Keratinocyte (primary cell): ENCODE measurements around the gene PGAM5.
"Not testable (repeated sequence)": the region's sequence is repeated elsewhere in the genome, so short reads cannot be mapped to it uniquely, and the experiment has no call there.

Experiments used
- EZH2 ChIP-seq: IDR thresholded peaks from one replicate; pipeline ENCODE4 v1.6.1; 2012; ENCODE audit warnings: inconsistent platforms, mild to moderate bottlenecking, low read length, moderate library complexity
- TF ChIP-seq, protein P1 (sequence below), 3 experiments: IDR thresholded peaks in 1 of 3; conservative IDR thresholded peaks in 1 of 3; optimal IDR thresholded peaks in 1 of 3; 2 replicates in 2 of 3; 3 replicates in 1 of 3; pipeline versions ENCODE3 to v1.5.1; 2011; ENCODE audit warnings: low read length in 3 of 3, mild to moderate bottlenecking in 3 of 3, moderate library complexity in 2 of 3, control low read depth in 1 of 3, inconsistent platforms in 1 of 3; ENCODE audit not compliant: insufficient read depth in 2 of 3; ENCODE audit errors: extremely low read depth in 1 of 3

DNA sequence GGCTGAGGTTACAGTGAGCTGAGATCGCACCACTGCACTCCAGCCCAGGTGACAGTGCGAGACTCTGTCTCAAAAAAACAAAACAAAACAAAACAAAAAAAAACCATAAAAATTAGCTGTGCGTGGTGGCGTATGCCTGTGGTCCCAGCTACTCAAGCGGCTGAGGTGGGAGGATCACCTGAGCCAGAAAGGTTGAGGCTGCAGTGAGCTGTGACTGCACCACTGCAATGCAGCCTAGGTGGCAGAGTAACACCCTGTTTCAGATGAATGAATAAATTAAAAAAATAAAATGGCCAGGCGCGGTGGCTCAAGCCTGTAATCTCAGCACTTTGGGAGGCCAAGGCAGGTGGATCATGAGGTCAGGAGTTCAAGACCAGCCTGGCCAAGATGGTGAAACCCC lies 43.0 kb downstream of the PGAM5 start:
- TF ChIP-seq, protein P1, sequence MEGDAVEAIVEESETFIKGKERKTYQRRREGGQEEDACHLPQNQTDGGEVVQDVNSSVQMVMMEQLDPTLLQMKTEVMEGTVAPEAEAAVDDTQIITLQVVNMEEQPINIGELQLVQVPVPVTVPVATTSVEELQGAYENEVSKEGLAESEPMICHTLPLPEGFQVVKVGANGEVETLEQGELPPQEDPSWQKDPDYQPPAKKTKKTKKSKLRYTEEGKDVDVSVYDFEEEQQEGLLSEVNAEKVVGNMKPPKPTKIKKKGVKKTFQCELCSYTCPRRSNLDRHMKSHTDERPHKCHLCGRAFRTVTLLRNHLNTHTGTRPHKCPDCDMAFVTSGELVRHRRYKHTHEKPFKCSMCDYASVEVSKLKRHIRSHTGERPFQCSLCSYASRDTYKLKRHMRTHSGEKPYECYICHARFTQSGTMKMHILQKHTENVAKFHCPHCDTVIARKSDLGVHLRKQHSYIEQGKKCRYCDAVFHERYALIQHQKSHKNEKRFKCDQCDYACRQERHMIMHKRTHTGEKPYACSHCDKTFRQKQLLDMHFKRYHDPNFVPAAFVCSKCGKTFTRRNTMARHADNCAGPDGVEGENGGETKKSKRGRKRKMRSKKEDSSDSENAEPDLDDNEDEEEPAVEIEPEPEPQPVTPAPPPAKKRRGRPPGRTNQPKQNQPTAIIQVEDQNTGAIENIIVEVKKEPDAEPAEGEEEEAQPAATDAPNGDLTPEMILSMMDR (optimal IDR thresholded peaks at IDR 0.05 in 1 of 3, IDR thresholded peaks at IDR 0.05 in 1 of 3, conservative IDR thresholded peaks at IDR 0.05 in 1 of 3; ENCODE audit: extremely low read depth in 1 of 3, insufficient read depth in 2 of 3, low read length in 3 of 3): not testable (repeated sequence)
- not testable (repeated sequence) for TF ChIP-seq EZH2
